GM12865 (cell line): Measurements from ENCODE around the gene CELSR2.

Experiments
- DNase-seq: peaks from one replicate; pipeline ENCODE4 v3.0.0; 2010; ENCODE audit warnings: low read depth
- H3K4me3 ChIP-seq: 2 replicates; pipeline ENCODE4 v1.5.1; 2011; ENCODE audit warnings: mild to moderate bottlenecking, low read depth, low read length, control low read depth
- TF ChIP-seq, protein P1 (sequence below): IDR thresholded peaks from 2 replicates; pipeline ENCODE4 v1.5.1; 2011; ENCODE audit warnings: low read length, control low read depth, low read depth, inconsistent platforms; ENCODE audit not compliant: insufficient read depth; ENCODE audit errors: missing control alignments

The CELSR2 gene

GRCh38 chr1:109261578-109261977, 12.2 kb downstream of the CELSR2 start:
- H3K4me3 ChIP-seq, result no peak overlapping the region
- no peak for DNase-seq
- TF ChIP-seq, protein P1, sequence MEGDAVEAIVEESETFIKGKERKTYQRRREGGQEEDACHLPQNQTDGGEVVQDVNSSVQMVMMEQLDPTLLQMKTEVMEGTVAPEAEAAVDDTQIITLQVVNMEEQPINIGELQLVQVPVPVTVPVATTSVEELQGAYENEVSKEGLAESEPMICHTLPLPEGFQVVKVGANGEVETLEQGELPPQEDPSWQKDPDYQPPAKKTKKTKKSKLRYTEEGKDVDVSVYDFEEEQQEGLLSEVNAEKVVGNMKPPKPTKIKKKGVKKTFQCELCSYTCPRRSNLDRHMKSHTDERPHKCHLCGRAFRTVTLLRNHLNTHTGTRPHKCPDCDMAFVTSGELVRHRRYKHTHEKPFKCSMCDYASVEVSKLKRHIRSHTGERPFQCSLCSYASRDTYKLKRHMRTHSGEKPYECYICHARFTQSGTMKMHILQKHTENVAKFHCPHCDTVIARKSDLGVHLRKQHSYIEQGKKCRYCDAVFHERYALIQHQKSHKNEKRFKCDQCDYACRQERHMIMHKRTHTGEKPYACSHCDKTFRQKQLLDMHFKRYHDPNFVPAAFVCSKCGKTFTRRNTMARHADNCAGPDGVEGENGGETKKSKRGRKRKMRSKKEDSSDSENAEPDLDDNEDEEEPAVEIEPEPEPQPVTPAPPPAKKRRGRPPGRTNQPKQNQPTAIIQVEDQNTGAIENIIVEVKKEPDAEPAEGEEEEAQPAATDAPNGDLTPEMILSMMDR, result no peak

DNA sequence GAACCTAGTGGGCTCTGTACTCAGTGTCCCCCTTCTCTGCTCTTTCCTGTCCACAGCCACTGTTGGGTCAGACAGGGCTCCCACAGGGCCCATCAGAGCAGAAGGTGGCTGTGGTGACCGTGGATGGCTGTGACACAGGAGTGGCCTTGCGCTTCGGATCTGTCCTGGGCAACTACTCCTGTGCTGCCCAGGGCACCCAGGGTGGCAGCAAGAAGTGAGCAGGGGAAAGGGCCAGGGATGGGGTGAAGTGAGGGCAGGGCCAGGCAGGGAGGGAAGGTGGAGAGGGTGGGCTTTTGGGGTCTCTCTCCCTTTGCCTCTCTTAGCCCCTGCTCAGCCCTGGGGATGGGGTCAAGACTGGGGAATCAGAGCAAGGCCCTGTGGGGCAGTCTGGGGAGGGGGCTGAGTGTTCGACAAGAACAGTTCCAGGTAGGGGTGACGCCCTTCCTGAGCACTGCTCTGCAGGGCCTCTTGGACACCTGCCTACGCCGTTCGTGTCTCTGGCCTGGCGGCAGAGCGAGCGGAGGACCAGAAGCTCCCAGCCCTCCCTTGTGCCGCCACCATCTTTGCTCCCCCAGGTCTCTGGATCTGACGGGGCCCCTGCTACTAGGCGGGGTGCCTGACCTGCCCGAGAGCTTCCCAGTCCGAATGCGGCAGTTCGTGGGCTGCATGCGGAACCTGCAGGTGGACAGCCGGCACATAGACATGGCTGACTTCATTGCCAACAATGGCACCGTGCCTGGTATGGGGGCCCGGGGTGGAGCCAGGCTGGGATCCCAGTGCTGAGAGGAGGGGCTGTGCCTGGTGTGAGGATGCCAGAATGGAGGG, 13.1 kb downstream of the CELSR2 start:
- H3K4me3 ChIP-seq, result no peak overlapping the region
- DNase-seq, result no peak
- TF ChIP-seq, protein P1, result no peak

GRCh38 chr1:109263234-109263596, 13.9 kb downstream of the CELSR2 start:
- TF ChIP-seq, protein P1, result no peak
- no peak for DNase-seq
- H3K4me3 ChIP-seq, result no peak overlapping the region

DNA sequence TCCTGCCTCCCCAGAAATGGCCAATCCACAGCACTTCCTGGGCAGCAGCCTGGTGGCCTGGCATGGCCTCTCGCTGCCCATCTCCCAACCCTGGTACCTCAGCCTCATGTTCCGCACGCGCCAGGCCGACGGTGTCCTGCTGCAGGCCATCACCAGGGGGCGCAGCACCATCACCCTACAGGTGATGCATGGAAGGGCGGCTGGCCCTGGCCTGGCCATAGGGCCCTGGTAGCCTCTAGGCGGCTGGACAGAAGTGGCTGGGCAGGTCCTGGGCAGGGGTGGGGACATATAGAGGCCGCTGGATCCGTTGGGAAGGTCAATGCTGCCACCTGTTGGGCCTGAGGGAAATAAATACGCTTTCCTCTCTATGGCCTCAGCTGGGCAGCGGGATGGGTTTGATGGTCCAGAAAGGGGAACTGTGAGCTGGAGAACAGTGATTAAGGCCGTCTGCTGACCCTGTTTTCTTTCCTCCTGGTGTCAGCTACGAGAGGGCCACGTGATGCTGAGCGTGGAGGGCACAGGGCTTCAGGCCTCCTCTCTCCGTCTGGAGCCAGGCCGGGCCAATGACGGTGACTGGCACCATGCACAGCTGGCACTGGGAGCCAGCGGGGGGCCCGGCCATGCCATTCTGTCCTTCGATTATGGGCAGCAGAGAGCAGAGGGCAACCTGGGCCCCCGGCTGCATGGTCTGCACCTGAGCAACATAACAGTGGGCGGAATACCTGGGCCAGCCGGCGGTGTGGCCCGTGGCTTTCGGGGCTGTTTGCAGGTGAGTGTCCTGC, 14.4 kb downstream of the CELSR2 start:
- peak; percentile 82 for DNase-seq
- H3K4me3 ChIP-seq, result no peak overlapping the region
- TF ChIP-seq, protein P1, result peak; percentile 100

GRCh38 chr1:109264379-109264755, 15.0 kb downstream of the CELSR2 start:
- TF ChIP-seq, protein P1, result no peak
- H3K4me3 ChIP-seq, result no peak overlapping the region
- no peak for DNase-seq

DNA sequence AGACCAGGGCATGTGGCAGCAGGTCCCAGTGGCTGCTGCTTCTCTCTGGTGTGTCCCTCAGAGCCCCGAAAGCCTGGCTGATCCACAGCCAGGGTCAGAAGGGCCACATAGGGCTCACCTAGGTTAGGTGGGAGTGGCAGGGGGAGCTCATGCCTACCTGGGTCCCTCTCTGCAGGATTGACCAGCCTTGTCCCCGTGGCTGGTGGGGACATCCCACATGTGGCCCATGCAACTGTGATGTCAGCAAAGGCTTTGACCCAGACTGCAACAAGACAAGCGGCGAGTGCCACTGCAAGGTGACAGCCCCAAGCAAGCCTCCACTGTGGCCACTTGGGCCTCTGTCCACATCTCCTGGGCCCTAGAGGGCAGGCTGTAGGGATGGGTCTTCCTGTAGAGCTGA, 15.7 kb downstream of the CELSR2 start:
- no peak overlapping the region for H3K4me3 ChIP-seq
- DNase-seq, result no peak
- TF ChIP-seq, protein P1, result no peak
